Stimulated activated effector memory CD8-positive, alpha-beta T cell treated with anti-CD3 and anti-CD28 coated beads, Interleukin-12 subunit alpha, Interleukin-12 subunit beta, amount 100 ng/mL, for 72 hours (primary cell): Measurements from ENCODE around the gene RNU7-1.
"Not testable (repeated sequence)": the region's sequence is repeated elsewhere in the genome, so short reads cannot be mapped to it uniquely, and the experiment has no call there.

Source experiments
- ATAC-seq: fragments of 150-1000 bp; cut with Tn5 transposase; 2 replicates; pipeline ENCODE4 v1.10.0; 2021
- DNase-seq, 2 donors: peaks; one replicate each; pipeline ENCODE4 v3.0.0; 2021 to 2022; ENCODE audit warnings: low spot score in 2 of 2
- H3K27ac Mint-ChIP-seq: one replicate; pipeline ENCODE4 v1.8.0; 2022; ENCODE audit warnings: mild to moderate bottlenecking, mixed read lengths
- H3K36me3 Mint-ChIP-seq: one replicate; pipeline ENCODE4 v1.8.0; 2022; ENCODE audit warnings: mild to moderate bottlenecking, mixed read lengths
- H3K4me1 Mint-ChIP-seq: one replicate; pipeline ENCODE4 v1.8.0; 2022; ENCODE audit warnings: mixed read lengths
- H3K4me3 Mint-ChIP-seq: one replicate; pipeline ENCODE4 v1.8.0; 2022; ENCODE audit warnings: mild to moderate bottlenecking, mixed read lengths
- H3K9me3 Mint-ChIP-seq: one replicate; pipeline ENCODE4 v1.8.0; 2022; ENCODE audit warnings: mixed read lengths

RNU7-1 gene

GRCh38 chr12:6943722-6944380, at the start of gene RNU7-1, which contains the start of gene C12orf57:
Gene RNU7-1, plus strand, starts transcription at chr12:6943816.
Gene C12orf57, plus strand, starts transcription at chr12:6944022. Its CDS starts 100 bp downstream, at chr12:6944122.
- Mint-ChIP-seq H3K36me3 (peaks cover 86% of the 10 kb centered on the region), H3K4me1 (peaks cover 82% of the 10 kb centered on the region), H3K27ac (peak within 1 kb of the TSS; percentile 99), H3K4me3 (peak within 1 kb of the TSS; percentile 80), H3K9me3 (no peaks in the 10 kb centered on the region)
- peak in 1 of 2 donors; percentile 89 for DNase-seq
- peak; percentile 81 for ATAC-seq

- no peaks in the 10 kb centered on the region for H3K9me3 Mint-ChIP-seq
- peaks cover 13% of the 10 kb centered on the region for H3K4me1 Mint-ChIP-seq
- ATAC-seq (no peak), DNase-seq (no peak)
- no peak overlapping the region for H3K27ac Mint-ChIP-seq
- H3K36me3 Mint-ChIP-seq = no peaks in the 10 kb centered on the region
- H3K4me3 Mint-ChIP-seq = no peak overlapping the region
Measured at GRCh38 chr12:6894321-6894720, 49.3 kb upstream of the RNU7-1 start.

- Mint-ChIP-seq H3K27ac (peak overlapping the region; percentile 26), H3K36me3 (no peaks in the 10 kb centered on the region), H3K4me1 (no peaks in the 10 kb centered on the region), H3K4me3 (no peak overlapping the region), H3K9me3 (no peaks in the 10 kb centered on the region)
- DNase-seq (no peak), ATAC-seq (no peak)
Measured at GRCh38 chr12:6896846-6897435, 46.7 kb upstream of the RNU7-1 start.

- Mint-ChIP-seq H3K4me1 (no peaks in the 10 kb centered on the region), H3K36me3 (no peaks in the 10 kb centered on the region), H3K4me3 (no peak overlapping the region), H3K9me3 (no peaks in the 10 kb centered on the region), H3K27ac (peak overlapping the region; percentile 51)
- ATAC-seq (no peak), DNase-seq (no peak)
Measured at GRCh38 chr12:6899427-6899826, 44.2 kb upstream of the RNU7-1 start.

GRCh38 chr12:6899837-6900519, 43.6 kb upstream of the RNU7-1 start:
- no peak overlapping the region for H3K4me3 Mint-ChIP-seq
- H3K27ac Mint-ChIP-seq = peak overlapping the region; percentile 51
- DNase-seq (no peak), ATAC-seq (no peak)
- H3K9me3 Mint-ChIP-seq = no peaks in the 10 kb centered on the region
- H3K4me1 Mint-ChIP-seq = no peaks in the 10 kb centered on the region
- H3K36me3 Mint-ChIP-seq = no peaks in the 10 kb centered on the region

GRCh38 chr12:6902448-6902847, 41.2 kb upstream of the RNU7-1 start:
- H3K27ac Mint-ChIP-seq = no peak overlapping the region
- H3K36me3 Mint-ChIP-seq = peaks cover under 1% of the 10 kb centered on the region
- ATAC-seq (no peak), DNase-seq (no peak)
- H3K4me1 Mint-ChIP-seq = no peaks in the 10 kb centered on the region
- no peaks in the 10 kb centered on the region for H3K9me3 Mint-ChIP-seq
- H3K4me3 Mint-ChIP-seq = no peak overlapping the region

GRCh38 chr12:6903722-6904121, 39.9 kb upstream of the RNU7-1 start:
- Mint-ChIP-seq H3K4me3 (no peak overlapping the region), H3K36me3 (peaks cover 6% of the 10 kb centered on the region), H3K9me3 (no peaks in the 10 kb centered on the region), H3K4me1 (no peaks in the 10 kb centered on the region), H3K27ac (no peak overlapping the region)
- DNase-seq (no peak), ATAC-seq (no peak)

- DNase-seq (peak; percentile 86 to 99), ATAC-seq (peak; percentile 98)
- H3K36me3 Mint-ChIP-seq = peaks cover 6% of the 10 kb centered on the region
- no peak within 1 kb of the TSS for H3K27ac Mint-ChIP-seq
- H3K4me3 Mint-ChIP-seq = no peak within 1 kb of the TSS
- H3K4me1 Mint-ChIP-seq = no peaks in the 10 kb centered on the region
- H3K9me3 Mint-ChIP-seq = no peaks in the 10 kb centered on the region
Measured at GRCh38 chr12:6904280-6905276, 39.0 kb upstream of the RNU7-1 start, which contains the start of gene LRRC23. Gene LRRC23, plus strand, starts transcription at chr12:6904822. Its CDS starts 812 bp downstream, at chr12:6905634.

- H3K36me3 Mint-ChIP-seq = peaks cover 6% of the 10 kb centered on the region
- no peak overlapping the region for H3K4me3 Mint-ChIP-seq
- no peak overlapping the region for H3K27ac Mint-ChIP-seq
- no peak for DNase-seq
- H3K9me3 Mint-ChIP-seq = no peaks in the 10 kb centered on the region
- no peaks in the 10 kb centered on the region for H3K4me1 Mint-ChIP-seq
- ATAC-seq = no peak
Measured at GRCh38 chr12:6905414-6906040, 38.1 kb upstream of the RNU7-1 start.

- not testable (repeated sequence) for H3K4me1 Mint-ChIP-seq, H3K27ac Mint-ChIP-seq, H3K4me3 Mint-ChIP-seq, H3K9me3 Mint-ChIP-seq, ATAC-seq, DNase-seq
- peaks cover 11% of the 10 kb centered on the region for H3K36me3 Mint-ChIP-seq
Measured at GRCh38 chr12:6908141-6908540, 35.5 kb upstream of the RNU7-1 start.

GRCh38 chr12:6909421-6910145, 34.0 kb upstream of the RNU7-1 start:
- Mint-ChIP-seq H3K36me3 (peaks cover 18% of the 10 kb centered on the region), H3K9me3 (no peaks in the 10 kb centered on the region), H3K4me1 (peaks cover 12% of the 10 kb centered on the region), H3K4me3 (no peak overlapping the region), H3K27ac (no peak overlapping the region)
- DNase-seq (no peak), ATAC-seq (no peak)

GRCh38 chr12:6912164-6912935, 31.3 kb upstream of the RNU7-1 start:
- H3K4me3 Mint-ChIP-seq = peak overlapping the region; percentile 99
- no peak for ATAC-seq
- H3K36me3 Mint-ChIP-seq = peaks cover 46% of the 10 kb centered on the region
- H3K4me1 Mint-ChIP-seq = peaks cover 37% of the 10 kb centered on the region
- no peaks in the 10 kb centered on the region for H3K9me3 Mint-ChIP-seq
- peak overlapping the region; percentile 95 for H3K27ac Mint-ChIP-seq
- no peak for DNase-seq

GRCh38 chr12:6914246-6914946, 29.2 kb upstream of the RNU7-1 start, which contains the start of gene ENO2:
Gene ENO2, plus strand, starts transcription at chr12:6914580. Its CDS starts 1,253 bp downstream, at chr12:6915833.
- Mint-ChIP-seq H3K4me3 (peak within 1 kb of the TSS; percentile 99), H3K36me3 (peaks cover 61% of the 10 kb centered on the region), H3K27ac (peak within 1 kb of the TSS; percentile 95), H3K9me3 (no peaks in the 10 kb centered on the region), H3K4me1 (peaks cover 42% of the 10 kb centered on the region)
- DNase-seq = peak; percentile 76 to 87
- peak; percentile 96 for ATAC-seq
